Measurements from ENCODE around the gene KCNN1.
"Not testable (repeated sequence)": the region's sequence is repeated elsewhere in the genome, so short reads cannot be mapped to it uniquely, and the experiment has no call there.

KCNN1 gene

GRCh38 chr19:17966550-17967256, at the start of gene KCNN1:
Gene KCNN1 (plus strand): TSS chr19:17967107. CDS start chr19:17973889, 6,782 bp downstream.
- peak; percentile 70 for ATAC-seq
- TF ChIP-seq ARNTL (CRISPR knock-in tag; IDR thresholded peaks at IDR 0.05; ENCODE audit: borderline replicate concordance, low read depth) = no peak
- TF ChIP-seq, protein P1, sequence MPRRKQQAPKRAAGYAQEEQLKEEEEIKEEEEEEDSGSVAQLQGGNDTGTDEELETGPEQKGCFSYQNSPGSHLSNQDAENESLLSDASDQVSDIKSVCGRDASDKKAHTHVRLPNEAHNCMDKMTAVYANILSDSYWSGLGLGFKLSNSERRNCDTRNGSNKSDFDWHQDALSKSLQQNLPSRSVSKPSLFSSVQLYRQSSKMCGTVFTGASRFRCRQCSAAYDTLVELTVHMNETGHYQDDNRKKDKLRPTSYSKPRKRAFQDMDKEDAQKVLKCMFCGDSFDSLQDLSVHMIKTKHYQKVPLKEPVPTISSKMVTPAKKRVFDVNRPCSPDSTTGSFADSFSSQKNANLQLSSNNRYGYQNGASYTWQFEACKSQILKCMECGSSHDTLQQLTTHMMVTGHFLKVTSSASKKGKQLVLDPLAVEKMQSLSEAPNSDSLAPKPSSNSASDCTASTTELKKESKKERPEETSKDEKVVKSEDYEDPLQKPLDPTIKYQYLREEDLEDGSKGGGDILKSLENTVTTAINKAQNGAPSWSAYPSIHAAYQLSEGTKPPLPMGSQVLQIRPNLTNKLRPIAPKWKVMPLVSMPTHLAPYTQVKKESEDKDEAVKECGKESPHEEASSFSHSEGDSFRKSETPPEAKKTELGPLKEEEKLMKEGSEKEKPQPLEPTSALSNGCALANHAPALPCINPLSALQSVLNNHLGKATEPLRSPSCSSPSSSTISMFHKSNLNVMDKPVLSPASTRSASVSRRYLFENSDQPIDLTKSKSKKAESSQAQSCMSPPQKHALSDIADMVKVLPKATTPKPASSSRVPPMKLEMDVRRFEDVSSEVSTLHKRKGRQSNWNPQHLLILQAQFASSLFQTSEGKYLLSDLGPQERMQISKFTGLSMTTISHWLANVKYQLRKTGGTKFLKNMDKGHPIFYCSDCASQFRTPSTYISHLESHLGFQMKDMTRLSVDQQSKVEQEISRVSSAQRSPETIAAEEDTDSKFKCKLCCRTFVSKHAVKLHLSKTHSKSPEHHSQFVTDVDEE (CRISPR knock-in tag; IDR thresholded peaks at IDR 0.05) = no peak
- no peak for TF ChIP-seq OSR1 (CRISPR knock-in tag; IDR thresholded peaks at IDR 0.05)
- no peak for TF ChIP-seq ZNF565 (CRISPR knock-in tag; conservative IDR thresholded peaks at IDR 0.05; ENCODE audit: low read depth)
- no peak for TF ChIP-seq CSDC2 (CRISPR knock-in tag; IDR thresholded peaks at IDR 0.05)
- no peak for TF ChIP-seq TCF4 (CRISPR knock-in tag; IDR thresholded peaks at IDR 0.05; ENCODE audit: borderline replicate concordance)
- TF ChIP-seq, protein P2, sequence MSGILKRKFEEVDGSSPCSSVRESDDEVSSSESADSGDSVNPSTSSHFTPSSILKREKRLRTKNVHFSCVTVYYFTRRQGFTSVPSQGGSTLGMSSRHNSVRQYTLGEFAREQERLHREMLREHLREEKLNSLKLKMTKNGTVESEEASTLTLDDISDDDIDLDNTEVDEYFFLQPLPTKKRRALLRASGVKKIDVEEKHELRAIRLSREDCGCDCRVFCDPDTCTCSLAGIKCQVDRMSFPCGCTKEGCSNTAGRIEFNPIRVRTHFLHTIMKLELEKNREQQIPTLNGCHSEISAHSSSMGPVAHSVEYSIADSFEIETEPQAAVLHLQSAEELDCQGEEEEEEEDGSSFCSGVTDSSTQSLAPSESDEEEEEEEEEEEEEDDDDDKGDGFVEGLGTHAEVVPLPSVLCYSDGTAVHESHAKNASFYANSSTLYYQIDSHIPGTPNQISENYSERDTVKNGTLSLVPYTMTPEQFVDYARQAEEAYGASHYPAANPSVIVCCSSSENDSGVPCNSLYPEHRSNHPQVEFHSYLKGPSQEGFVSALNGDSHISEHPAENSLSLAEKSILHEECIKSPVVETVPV (CRISPR knock-in tag; IDR thresholded peaks at IDR 0.05) = no peak
- TF ChIP-seq, protein P3, sequence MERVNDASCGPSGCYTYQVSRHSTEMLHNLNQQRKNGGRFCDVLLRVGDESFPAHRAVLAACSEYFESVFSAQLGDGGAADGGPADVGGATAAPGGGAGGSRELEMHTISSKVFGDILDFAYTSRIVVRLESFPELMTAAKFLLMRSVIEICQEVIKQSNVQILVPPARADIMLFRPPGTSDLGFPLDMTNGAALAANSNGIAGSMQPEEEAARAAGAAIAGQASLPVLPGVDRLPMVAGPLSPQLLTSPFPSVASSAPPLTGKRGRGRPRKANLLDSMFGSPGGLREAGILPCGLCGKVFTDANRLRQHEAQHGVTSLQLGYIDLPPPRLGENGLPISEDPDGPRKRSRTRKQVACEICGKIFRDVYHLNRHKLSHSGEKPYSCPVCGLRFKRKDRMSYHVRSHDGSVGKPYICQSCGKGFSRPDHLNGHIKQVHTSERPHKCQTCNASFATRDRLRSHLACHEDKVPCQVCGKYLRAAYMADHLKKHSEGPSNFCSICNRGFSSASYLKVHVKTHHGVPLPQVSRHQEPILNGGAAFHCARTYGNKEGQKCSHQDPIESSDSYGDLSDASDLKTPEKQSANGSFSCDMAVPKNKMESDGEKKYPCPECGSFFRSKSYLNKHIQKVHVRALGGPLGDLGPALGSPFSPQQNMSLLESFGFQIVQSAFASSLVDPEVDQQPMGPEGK (CRISPR knock-in tag; IDR thresholded peaks at IDR 0.05; ENCODE audit: borderline replicate concordance) = no peak
- no peak for TF ChIP-seq ZFP30 (CRISPR knock-in tag; IDR thresholded peaks at IDR 0.05)
- TF ChIP-seq RARB (CRISPR knock-in tag; IDR thresholded peaks at IDR 0.05) = no peak
- no peak for TF ChIP-seq ESRRG (CRISPR knock-in tag; IDR thresholded peaks at IDR 0.05)

DNA sequence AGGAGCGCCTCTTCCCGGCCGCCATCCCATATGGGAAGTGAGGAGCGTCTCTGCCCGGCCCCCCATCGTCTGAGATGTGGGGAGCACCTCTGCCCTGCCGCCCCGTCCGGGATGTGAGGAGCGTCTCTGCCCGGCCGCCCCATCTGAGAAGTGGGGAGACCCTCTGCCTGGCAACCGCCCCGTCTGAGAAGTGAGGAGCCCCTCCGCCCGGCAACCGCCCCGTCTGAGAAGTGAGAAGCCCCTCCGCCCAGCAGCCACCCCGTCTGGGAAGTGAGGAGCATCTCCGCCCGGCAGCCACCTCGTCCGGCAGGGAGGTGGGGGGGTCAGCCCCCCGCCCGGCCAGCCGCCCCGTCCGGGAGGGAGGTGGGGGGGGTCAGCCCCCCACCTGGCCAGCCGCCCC, 48.8 kb upstream of the KCNN1 start:
- ATAC-seq = not testable (repeated sequence)

- ATAC-seq = not testable (repeated sequence)
Measured at GRCh38 chr19:17919122-17919521, 47.8 kb upstream of the KCNN1 start.

GRCh38 chr19:17920527-17920926, 46.4 kb upstream of the KCNN1 start:
- TF ChIP-seq, protein P4, sequence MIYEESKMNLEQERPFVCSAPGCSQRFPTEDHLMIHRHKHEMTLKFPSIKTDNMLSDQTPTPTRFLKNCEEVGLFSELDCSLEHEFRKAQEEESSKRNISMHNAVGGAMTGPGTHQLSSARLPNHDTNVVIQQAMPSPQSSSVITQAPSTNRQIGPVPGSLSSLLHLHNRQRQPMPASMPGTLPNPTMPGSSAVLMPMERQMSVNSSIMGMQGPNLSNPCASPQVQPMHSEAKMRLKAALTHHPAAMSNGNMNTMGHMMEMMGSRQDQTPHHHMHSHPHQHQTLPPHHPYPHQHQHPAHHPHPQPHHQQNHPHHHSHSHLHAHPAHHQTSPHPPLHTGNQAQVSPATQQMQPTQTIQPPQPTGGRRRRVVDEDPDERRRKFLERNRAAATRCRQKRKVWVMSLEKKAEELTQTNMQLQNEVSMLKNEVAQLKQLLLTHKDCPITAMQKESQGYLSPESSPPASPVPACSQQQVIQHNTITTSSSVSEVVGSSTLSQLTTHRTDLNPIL (CRISPR knock-in tag; IDR thresholded peaks at IDR 0.05; ENCODE audit: low read depth) = no peak
- TF ChIP-seq ZNF565 (CRISPR knock-in tag; conservative IDR thresholded peaks at IDR 0.05; ENCODE audit: low read depth) (no peak), ARNTL (CRISPR knock-in tag; IDR thresholded peaks at IDR 0.05; ENCODE audit: borderline replicate concordance, low read depth) (no peak), ESRRG (CRISPR knock-in tag; IDR thresholded peaks at IDR 0.05) (no peak), OSR1 (CRISPR knock-in tag; IDR thresholded peaks at IDR 0.05) (no peak), RARB (CRISPR knock-in tag; IDR thresholded peaks at IDR 0.05) (no peak), ZFP30 (CRISPR knock-in tag; IDR thresholded peaks at IDR 0.05) (no peak), CSDC2 (CRISPR knock-in tag; IDR thresholded peaks at IDR 0.05) (no peak), TOX (CRISPR knock-in tag; IDR thresholded peaks at IDR 0.05; ENCODE audit: borderline replicate concordance) (no peak), ISL1 (CRISPR knock-in tag; IDR thresholded peaks at IDR 0.05) (no peak)
- TF ChIP-seq, protein P1 (CRISPR knock-in tag; IDR thresholded peaks at IDR 0.05) = no peak
- TF ChIP-seq, protein P3 (CRISPR knock-in tag; IDR thresholded peaks at IDR 0.05; ENCODE audit: borderline replicate concordance) = no peak
- no peak for ATAC-seq

Measured in SK-N-SH treated with all-trans-retinoic acid at 6 μM for 48 hours (cell line).